GM18508 (cell line): ENCODE measurements around the gene DNM3.
"Not testable (repeated sequence)": the region's sequence is repeated elsewhere in the genome, so short reads cannot be mapped to it uniquely, and the experiment has no call there.

Experiments used
- ATAC-seq: cut with Tn5 transposase; IDR thresholded peaks from one replicate; pipeline ENCODE4 v1.9.1; 2021; ENCODE audit warnings: moderate number of reproducible peaks; ENCODE audit not compliant: insufficient read depth, unreplicated experiment

The DNM3 gene

DNA sequence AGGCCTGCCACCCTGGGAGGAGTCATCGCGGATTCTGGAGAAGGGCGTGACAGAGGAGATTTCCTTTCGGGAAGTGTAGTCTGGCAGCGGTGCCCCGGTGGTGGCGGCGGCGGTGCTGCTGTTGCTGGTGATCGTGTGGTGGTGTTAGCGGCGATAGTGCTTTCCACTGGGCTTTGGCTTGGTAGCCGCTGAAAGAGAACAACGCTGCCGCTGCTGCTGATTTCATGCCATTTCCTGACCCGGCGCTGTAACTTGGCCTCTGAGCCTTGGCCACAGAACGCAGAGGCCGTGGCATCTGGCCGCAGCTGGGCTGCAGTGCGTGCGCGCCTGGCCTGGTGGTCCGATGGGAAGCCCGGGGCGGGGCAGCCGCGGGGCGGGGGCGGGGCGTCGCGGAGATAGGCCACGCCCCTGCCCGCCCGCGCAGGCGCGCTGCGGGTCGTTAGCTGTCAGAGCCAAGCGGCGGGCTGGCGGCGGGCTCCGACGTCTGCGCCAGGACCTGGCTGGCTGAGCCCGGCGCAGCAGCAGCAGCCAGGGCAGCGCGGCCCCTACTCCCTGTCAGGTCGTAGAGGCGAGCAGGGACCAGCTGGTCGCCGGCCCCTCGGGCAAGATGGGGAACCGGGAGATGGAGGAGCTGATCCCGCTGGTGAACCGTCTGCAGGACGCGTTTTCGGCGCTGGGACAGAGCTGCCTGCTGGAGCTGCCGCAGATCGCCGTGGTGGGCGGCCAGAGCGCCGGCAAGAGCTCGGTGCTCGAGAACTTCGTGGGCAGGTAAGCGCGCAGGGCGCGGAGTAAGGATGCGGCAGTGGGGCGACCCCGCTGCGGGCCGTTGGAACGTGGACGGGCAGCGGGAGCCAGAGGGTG lies at the start of gene DNM3:
Gene DNM3, plus strand, starts transcription at position 449 of the 861 bp plus-strand sequence. Its CDS starts 159 bp downstream, at position 608.
- ATAC-seq = no peak

DNA sequence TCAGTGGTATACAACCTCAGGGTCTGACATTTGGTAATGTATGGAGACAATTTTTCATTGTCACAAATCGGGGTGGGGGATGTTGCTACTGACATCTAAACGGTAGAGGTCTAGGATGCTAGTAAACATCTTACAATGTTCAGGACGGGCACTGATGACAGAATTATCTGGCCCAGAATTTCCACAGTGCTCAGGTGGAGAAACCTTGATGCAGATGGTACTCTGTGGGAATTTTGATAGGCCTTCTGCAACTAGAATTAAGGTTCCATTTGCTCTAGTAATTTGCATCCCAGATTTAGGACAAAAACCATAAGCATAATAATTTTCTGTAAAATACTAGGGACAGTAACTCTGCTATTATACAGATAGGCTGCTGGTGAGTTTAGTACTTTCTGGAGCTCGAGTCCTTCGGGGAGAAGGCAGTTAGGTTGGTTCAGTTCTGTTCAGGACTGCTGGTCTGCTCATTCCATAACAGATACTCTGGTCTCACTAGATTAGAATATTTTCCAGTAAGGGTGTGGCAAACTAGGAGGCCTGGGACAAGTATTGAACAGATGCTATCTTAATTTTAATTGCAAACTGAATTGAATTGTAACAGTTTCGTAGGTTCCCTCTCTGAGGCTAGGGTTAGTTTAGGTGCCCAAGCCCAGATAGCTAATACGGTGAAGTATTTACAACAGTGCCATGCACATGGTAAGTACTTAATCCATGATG lies 48.5 kb upstream of the DNM3 start:
- no peak for ATAC-seq

DNA sequence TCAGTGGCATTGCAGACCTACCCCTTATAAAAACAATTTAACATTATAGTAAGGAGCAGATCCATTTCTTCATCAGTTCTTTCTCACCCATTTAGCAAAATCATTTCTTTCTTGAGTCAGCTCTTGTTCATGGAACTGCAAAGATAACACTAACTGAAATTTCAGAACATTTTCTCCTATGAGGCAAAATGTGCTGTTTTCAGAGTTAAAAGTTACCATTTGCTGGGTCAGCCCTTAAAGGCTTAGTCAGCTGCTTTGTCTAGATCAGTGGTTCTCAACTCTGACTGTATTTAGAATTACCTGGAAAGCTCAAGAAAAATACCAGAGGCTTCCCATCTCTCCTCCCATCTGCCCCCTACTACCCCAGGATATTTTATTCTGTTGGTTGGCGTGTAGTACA lies 47.7 kb upstream of the DNM3 start:
- ATAC-seq = no peak

DNA sequence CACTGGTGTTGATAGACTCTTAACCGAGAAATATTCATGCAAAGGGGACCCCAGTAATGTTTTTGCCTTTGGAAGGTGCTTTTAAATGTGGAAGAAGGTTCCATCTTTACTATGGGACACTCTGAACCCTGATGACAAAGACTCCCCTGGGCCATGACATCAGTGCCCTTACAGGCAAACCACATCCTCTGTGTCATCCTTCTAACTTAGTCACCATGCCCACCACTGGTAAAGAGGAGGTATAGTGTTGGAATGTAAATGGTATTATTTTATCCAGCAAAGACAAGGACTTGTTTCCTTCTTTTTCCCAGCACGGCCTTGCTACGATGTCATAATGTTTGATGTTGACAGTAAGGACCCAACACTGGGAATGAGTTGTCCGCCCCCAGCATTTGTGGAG lies 47.2 kb upstream of the DNM3 start:
- no peak for ATAC-seq

GRCh38 chr1:171796592-171796991 lies 44.7 kb upstream of the DNM3 start:
- ATAC-seq = no peak

DNA sequence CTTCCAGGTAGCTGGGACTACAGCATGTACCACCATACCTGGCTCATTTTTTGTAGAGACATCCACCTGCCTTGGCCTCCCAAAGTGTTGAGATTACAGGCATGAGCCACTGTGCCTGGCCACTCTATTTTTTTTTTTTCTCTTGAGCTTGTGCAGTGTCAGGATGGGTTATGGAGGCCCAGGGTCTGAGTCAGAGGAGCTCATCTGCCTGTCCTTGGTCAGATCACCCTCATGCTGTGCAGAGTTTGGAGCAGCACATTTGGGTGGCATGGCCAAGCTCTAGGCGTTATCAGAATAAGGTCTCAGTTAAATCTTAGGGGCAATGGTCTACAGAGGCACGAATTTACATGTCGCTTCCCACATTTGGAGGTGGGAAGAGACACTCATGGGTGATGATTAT lies 43.0 kb upstream of the DNM3 start:
- no peak for ATAC-seq

- ATAC-seq = no peak
Measured at GRCh38 chr1:171798765-171799164, 42.5 kb upstream of the DNM3 start.

DNA sequence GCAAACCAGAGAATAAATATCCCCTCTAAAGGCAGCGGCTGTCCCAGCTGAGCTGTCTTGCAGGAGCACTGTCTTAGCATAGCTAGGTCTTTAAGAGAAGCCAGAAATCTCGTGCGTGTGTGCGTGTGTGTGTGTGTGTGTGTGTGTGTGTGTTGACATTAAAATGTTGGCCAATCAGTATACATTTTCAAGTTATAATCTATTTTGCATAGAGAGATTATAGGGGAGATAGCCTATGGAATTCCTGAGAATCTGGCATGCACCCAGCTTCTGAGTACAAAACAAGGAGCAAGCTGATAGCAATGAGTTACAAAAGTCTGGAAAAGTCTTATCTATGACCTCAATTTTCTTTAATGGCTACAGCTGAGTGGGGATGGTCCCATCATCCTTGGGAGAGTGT lies 42.1 kb upstream of the DNM3 start:
- ATAC-seq = no peak

GRCh38 chr1:171799698-171800097 lies 41.6 kb upstream of the DNM3 start:
- ATAC-seq = not testable (repeated sequence)

DNA sequence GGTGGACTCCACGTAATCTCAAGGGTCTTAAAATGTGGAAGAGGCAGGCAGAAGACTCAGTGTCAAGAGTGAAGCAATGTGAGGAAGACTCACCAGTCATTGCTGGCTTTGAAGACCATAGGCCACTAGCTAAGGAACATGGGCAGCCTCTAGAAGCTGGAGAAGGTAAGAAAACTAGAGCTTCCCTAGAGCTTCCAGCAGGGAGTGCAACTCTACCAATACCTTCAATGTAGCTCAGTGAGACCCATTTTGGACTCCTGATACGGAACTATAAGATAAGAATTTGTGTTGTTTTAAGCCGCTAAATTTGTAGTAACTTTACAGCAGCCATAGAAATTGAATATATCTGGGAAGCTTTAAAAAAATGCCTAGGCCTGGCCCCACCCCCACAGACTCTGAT lies 41.0 kb upstream of the DNM3 start:
- no peak for ATAC-seq

GRCh38 chr1:171800851-171801250 lies 40.4 kb upstream of the DNM3 start:
- no peak for ATAC-seq

DNA sequence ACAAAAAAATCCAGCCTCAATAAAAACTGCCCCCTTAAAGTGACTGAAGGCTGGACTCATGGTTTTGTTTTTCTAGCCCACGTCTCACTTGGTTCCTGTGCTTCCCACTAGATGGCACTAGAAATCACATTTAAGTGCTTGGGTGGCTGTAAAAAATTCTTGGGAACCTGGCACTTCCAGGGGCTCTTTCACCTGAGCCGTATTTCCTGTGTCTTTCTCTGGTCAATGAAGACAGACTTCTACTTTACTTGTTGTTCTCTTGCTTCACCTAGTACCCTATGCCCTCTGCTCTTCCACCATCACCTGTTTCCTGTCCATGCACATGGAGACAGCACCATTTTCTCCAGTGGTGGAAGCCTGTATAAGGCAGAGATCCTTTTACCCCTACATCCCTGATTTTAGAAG lies 39.8 kb upstream of the DNM3 start:
- no peak for ATAC-seq

GRCh38 chr1:171802207-171802606 lies 39.1 kb upstream of the DNM3 start:
- ATAC-seq = no peak

GRCh38 chr1:171803045-171803444 lies 38.3 kb upstream of the DNM3 start:
- no peak for ATAC-seq

DNA sequence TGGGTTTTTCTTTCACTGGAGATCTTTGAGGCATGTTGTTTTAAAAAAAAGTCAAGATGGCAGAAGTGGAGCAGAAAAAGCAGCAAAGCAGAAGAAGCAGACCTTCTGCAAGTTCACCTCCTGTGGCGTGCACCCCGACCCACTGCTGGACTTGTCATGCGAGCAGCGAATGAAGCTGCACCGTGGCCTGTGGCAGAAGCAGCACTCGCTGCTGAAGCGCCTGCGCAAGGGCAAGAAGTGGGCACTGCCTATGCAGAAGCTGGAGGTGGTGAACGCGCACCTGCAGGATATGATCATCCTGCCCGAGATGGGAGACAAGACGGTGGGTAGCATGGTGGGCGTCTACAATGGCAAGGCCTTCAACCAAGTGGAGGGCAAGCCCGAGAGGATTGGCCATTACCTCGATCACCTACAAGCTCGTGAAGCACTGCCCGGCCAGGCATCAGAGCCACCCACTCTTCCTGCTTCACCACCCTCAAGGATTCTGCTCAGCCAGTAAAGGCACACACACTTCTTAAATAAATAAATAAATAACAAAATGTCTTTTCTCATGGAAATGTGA lies 37.8 kb upstream of the DNM3 start:
- ATAC-seq = no peak

GRCh38 chr1:171805395-171806115 lies 35.7 kb upstream of the DNM3 start:
- ATAC-seq = peak; percentile 56

- no peak for ATAC-seq
Measured at GRCh38 chr1:171807556-171807955, 33.7 kb upstream of the DNM3 start.

DNA sequence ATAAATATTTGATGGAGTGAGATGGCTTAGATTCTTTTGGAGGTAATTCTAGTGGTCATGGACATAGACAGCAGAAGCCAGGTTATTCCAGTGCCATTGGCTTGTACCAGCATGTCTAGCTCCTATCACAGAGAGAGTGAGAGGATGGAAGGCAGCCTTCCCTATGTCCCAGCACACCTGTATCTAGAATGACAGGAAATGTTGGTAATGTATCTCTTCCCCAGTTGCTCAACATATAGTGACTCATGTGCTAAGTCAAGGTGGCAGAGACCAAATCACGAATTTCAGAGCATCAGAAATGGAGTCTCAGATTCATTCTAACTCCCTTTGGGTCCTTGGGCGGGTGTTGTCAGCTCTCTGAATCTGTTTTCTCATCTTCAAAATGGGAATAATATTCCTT lies 31.5 kb upstream of the DNM3 start:
- ATAC-seq = no peak

GRCh38 chr1:171811672-171812071 lies 29.6 kb upstream of the DNM3 start:
- no peak for ATAC-seq

- no peak for ATAC-seq
Measured at GRCh38 chr1:171814692-171815091, 26.6 kb upstream of the DNM3 start.
